GM12891 (cell line): Measurements from ENCODE around the gene KCNQ1OT1.

Source experiments
- POLR2A ChIP-seq: IDR thresholded peaks from 2 replicates; pipeline ENCODE4 v1.6.1; 2011; ENCODE audit warnings: low read depth, low read length, control low read depth
- POLR2AphosphoS5 ChIP-seq: IDR thresholded peaks from 2 replicates; pipeline ENCODE4 v1.6.1; 2011; ENCODE audit warnings: low read depth, low read length, control low read depth
- POU2F2 ChIP-seq: IDR thresholded peaks from 2 replicates; pipeline ENCODE4 v1.6.1; 2011; ENCODE audit warnings: low read depth, mild to moderate bottlenecking, control low read depth, low read length, moderate library complexity

DNA sequence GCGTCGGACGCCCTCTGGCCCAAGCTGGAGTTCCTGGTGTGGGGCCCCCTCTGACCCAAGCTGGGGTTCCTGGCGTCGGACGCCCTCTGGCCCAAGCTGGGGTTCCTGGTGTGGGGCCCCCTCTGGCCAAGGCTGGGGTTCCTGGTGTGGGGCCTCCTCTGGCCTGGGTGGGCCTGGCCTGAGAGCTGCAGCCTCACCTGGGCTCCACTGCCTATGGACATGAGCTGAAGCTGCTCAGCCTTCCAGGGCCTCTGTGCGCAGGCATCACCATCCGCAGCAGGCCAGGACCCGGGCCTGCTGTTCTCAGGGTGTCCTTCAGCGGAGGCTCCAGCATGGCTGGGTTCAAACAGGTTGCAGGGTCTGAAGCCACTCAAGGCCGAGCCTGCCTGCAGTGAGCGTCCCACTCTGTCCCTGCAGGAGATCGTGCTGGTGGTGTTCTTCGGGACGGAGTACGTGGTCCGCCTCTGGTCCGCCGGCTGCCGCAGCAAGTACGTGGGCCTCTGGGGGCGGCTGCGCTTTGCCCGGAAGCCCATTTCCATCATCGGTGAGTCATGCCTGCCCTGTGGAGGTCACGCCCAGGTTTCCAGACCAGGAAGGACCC lies 129.5 kb downstream of the KCNQ1OT1 start:
- TF ChIP-seq POLR2A = no peak
- TF ChIP-seq POU2F2 = no peak
- no peak for TF ChIP-seq POLR2AphosphoS5
